NCI-H1436 treated with DMSO at 0.1 percent for 48 hours (cell line): ENCODE results near the gene ATP11A.

ENCODE experiments used
- DNase-seq: peaks from one replicate; lab custom pipeline; 2025; lab: John Stamatoyannopoulos, UW

The ATP11A gene

DNA sequence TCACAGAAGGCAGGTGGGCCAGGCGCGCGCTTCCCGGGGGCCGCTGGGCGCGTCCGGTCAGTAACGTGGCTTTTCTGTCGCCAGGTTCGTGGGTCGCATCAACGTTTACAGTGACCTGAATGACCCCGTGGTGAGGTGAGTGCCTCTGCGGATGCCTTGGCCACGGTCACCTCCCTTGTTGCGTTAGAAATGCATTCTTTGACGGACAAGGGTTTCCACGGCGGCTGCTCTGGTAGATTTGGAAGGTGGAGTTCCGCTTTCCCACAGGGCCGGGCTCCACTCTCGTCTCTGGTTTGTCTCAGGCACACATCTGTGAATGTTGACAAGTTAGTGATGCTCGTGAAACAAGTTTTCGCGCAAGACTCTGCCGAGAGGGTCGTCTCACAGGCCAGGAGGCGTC is 130.0 kb downstream of the ATP11A start:
- no peak for DNase-seq

DNA sequence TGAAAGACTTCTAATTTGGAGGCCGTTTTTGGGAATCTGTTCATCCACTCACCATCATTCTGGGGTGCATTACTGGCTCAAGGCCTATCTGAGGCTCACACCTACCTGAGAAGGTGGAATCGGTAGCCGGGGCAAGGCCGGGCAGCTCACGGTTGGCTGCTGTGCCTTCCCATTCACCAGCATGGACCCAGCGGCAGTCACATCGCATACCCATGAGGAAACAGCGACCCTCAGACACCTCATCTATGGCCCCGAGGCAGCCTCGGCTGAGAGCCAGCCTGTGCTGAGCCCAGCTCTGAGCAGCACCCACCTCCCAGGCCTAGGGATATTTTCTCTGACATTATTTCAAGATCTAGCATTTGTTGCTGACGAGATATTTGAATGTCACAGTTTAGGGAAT is 130.5 kb downstream of the ATP11A start:
- no peak for DNase-seq

DNA sequence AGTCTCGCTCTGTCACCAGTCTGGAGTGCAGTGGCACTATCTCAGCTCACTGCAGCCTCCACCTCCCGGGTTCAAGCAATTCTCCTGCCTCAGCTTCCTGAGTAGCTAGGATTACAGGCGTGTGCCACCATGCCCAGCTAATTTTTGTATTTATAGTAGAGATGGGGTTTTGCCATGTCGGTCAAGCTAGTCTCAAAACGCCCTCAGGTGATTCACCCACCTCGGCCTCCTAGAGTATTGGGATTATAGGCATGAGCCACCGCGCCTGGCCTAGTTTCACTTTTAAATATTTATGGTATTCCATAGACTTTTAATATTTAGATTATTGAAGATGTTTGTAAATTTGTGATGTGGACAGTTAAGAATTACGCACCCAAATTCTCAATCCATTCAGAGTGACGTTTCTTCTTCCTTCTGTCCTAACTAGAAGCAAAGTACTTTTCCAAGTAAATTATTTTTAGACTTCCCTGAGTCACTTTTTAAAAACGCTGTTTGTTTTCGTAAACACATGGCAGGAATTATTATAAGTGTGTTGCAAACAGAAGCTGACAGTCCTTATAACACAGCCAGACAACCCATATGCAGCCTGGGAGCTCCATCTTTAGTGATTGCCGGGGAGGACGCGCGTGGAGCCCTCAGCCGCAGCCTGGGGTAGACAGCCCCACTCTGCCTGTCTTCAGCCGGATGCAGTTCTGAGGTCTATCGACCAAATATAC is 131.7 kb downstream of the ATP11A start:
- no peak for DNase-seq

DNA sequence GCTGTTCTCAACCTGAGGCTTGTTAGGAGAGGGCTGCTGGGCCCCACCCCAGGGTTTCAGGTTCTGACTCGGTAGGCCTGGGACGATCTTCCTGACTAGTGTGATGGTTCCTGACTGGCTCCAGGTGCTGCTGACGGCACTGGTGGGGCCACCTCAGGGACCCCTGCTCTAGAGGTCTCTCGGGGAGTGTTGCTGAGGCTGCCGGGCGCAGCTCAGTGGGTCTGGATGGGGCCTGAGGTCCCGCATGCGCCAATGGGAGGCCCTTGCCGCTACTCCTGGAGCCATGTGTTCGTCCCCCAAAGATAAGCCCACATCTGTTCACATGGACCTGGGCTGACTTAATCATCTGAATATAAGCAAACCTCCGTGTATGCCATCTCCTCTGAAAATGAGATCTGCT is 133.0 kb downstream of the ATP11A start:
- no peak for DNase-seq

DNA sequence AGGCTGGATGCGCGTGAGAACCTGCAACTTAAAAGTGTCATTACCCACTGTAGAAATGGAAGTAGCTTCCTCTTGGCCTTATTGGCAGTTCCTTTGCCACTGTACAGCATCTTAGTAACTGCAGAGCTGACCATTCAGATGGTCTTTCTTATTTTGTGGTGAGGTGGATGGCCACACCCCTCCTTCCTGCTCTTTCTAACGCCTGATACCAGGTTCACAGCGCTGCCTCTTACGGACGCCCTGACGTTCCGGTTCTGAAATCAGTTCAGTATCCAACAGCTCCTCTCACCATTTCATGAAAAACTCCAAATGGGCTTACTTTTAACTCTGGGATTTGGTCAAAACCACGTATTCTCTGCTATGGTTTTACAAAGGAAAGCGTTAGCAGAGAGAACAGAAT is 134.6 kb downstream of the ATP11A start:
- no peak for DNase-seq

DNA sequence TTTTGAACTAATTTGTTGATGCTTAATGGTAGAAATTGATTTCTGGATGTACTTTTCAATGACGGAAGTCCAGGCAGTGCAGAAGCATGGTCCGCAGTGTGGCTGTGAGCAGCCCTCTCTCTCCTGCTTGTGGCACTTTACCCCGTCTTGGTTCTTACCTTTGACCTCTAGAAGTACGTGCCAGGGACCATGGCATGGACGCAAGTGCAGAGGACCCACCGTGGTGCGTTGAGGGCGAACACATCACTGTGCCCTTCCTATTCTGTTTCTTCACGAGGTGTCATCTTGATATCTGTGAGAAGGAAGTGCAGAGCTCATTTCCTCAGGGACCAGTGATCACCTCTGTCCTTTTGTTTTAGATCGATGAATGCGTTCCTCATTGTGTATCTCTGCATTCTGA is 135.2 kb downstream of the ATP11A start:
- no peak for DNase-seq

DNA sequence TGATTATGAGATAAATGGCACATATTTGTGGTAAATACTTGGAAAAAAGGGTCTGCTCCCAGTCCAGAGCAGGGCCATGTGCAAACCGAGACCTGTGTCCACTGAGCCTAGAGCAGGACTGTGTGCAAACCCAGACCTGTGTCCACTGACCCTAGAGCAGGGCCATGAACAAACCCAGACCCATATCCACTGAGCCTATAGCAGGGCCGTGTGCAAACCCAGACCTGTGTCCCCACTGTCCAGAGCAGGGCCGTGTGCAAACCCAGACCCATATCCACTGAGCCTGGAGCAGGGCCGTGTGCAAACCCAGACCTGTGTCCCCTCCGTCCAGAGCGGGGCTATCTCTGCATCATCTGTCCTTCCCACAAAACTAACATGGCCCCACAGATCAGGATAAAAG is 136.0 kb downstream of the ATP11A start:
- no peak for DNase-seq

DNA sequence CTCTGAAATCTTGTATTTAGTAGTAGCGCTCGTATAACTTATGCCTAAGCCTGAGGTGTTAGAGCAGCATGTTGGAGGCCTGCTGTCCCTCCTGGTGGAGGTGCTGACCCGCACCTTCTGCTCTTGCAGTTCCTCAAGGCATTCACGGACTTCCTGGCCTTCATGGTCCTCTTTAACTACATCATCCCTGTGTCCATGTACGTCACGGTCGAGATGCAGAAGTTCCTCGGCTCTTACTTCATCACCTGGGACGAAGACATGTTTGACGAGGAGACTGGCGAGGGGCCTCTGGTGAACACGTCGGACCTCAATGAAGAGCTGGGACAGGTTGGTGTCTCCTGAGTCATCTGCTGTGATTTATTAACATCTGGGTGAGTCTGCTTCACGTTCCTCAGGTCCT is 136.7 kb downstream of the ATP11A start:
- DNase-seq, result no peak

DNA sequence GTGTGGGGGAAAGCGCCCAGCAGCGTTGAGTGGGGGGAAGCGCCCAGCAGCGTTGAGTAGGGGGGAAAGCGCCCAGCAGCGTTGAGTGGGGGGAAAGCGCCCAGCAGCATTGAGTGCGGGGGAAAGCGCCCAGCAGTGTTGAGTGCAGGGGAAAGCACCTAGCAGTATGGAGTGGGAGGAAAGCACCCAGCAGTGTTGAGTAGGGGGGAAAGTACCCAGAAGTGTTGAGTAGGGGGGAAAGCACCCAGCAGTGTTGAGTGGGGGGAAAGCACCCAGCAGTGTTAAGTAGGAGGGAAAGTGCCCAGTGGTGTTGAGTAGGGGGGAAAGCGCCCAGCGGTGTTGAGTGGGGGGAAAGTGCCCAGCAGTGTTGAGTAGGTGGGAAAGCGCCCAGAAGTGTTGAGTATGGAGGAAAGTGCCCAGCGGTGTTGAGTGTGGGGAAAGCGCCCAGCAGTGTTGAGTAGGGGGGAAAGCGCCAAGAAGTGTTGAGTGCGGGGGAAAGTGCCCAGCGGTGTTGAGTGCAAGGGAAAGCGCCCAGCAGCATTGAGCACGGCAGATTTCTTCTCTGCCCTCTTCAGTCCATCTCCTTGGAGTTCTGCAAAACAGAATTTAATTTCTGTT is 138.4 kb downstream of the ATP11A start:
- DNase-seq, result no peak

DNA sequence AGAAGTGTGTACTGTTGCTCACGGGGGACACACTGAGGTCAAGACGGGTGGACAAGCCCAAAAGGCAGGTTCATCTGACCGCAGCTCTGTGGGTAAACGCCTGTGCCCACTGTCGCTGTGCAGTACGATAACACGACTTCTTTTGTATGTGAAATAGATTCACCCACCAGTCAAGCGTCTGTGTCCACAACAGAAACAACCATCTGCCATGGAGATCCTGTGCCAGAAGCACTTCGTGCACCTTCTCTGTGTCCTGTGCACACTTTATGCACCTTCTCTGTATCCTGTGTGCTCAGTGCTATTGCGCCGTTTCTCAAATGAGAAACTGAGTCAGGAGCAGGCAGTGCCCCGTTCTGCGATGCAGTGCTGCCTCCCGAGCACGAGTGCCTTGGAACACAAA is 138.9 kb downstream of the ATP11A start:
- DNase-seq, result no peak

DNA sequence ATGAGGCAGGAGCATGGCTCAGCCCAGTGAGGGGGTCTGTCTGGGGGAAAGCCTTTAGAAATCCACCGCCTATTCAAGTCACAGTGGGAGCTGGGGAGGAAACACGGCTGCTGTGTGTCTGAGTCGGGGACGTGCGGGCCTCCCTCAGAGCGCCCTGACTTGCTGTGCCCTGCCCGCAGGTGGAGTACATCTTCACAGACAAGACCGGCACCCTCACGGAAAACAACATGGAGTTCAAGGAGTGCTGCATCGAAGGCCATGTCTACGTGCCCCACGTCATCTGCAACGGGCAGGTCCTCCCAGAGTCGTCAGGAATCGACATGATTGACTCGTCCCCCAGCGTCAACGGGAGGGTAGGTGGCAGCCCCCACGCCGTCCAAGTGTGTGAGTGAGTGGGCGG is 141.4 kb downstream of the ATP11A start:
- no peak for DNase-seq

DNA sequence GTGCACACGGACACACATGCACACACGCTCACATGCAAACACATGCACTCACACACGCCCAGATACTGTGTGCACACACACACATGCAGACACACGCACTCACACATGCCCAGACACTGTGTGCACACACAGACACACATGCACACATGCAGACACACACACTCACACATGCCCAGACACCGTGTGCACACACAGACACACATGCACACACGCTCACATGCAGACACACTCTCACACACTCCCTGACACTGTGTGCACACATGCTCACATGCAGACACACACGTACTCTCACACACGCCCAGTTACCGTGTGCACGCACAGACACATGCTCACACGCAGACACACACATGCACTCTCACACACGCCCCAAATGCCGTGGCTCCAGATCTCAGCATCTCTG is 142.0 kb downstream of the ATP11A start:
- no peak for DNase-seq

DNA sequence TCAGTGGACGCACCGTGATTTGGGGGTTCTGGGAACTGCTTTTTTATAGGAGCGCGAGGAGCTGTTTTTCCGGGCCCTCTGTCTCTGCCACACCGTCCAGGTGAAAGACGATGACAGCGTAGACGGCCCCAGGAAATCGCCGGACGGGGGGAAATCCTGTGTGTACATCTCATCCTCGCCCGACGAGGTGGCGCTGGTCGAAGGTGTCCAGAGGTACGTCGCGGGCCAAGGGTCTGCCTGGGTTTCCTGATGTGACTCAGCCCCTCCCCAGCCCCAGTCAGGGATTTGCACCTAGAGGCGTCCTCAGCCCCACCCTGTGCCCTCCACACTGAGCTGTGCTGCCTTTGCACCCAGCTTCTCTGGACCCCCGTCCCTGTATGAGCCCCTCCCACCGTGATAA is 143.0 kb downstream of the ATP11A start:
- DNase-seq, result no peak

DNA sequence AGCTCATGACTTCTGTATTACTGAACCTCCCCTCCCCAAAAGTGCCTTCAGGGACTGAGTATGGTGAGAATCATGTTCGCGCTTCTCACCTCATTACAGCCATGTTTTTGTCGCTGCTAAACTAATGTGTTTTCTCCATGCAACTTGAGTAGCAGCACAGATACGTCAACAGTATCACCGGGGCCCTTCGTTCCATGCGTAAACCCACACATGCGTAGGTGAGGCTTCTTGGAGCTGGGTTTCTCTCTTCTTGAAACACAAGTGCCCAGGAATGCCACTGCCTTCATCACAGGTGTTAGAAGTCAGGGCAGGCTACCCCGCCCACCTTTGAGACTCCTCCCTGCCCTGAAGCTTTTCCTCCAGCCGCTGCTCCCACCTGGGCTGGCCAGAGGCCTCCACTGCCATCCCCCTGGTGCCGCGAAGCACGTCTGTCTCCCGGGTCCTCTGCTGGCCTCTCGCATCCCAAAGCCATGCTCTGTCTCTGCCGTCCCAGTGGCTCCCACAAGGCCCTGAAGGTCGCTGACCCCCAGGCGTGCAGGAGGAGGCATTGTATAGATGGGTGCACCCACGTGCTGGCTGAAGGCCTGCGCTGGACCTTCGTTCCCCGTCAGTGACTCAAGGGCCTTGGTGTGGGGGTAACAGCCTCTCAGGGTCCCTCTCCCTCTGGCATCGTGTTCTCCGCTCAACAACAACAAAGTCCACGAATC is 143.9 kb downstream of the ATP11A start:
- DNase-seq, result no peak

DNA sequence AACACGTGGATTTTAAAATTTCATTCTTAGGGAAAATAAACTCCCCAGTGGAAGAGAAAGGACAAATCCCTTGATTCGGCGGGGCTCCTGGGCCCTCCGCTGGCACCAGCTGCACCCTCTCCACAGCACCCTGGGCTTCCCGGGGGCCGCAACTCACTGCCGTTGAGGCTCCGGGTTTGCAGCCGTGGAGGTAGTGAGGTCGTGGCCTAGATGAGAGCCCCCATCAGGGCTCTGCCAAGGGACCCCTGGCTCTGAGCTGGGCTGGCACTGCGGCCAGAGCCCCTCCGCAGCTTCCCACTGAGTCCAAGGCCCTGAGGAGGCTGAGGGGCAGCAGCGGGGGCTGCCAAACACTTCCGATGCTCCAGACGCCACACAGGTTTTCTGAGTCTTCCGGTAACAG is 145.5 kb downstream of the ATP11A start:
- no peak for DNase-seq

DNA sequence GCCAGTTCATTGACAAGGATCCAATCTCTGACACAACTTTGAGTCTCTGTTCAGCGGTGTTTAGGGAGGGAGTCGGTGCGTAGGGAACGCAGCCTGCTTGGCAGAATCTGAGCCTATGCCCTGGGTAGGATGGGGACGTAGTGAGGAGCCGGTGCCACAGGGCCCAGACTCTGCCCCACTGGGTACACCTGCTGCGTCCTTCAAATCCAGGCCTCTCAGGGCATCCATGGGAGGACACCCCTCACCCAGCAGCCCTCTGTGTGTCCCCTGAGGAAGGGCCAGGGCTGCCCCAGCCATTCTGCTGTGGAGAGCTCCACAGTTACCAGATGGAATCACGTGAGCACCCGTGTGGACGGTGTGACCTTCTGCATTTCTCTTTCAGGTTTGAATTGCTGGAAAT is 146.0 kb downstream of the ATP11A start:
- DNase-seq, result no peak

DNA sequence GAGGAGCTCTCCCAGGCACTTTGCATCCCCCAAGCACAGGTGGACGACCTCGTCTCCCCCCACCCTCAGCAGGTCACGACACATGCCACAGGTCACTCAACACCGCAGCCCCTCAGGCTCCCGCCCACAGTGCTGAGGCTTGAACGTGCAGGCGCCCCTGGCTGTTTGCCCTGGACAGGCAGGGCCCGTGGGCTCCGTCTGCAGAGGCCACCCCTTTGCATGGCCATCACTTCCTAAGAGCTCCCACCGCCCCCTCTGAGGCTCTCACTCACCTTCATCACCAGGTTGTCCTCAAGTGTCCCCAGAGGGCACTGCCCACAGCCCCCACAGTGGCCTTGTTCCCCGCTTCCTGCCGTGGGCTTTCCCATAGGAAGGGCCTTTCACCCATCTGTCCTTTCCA is 147.1 kb downstream of the ATP11A start:
- no peak for DNase-seq

DNA sequence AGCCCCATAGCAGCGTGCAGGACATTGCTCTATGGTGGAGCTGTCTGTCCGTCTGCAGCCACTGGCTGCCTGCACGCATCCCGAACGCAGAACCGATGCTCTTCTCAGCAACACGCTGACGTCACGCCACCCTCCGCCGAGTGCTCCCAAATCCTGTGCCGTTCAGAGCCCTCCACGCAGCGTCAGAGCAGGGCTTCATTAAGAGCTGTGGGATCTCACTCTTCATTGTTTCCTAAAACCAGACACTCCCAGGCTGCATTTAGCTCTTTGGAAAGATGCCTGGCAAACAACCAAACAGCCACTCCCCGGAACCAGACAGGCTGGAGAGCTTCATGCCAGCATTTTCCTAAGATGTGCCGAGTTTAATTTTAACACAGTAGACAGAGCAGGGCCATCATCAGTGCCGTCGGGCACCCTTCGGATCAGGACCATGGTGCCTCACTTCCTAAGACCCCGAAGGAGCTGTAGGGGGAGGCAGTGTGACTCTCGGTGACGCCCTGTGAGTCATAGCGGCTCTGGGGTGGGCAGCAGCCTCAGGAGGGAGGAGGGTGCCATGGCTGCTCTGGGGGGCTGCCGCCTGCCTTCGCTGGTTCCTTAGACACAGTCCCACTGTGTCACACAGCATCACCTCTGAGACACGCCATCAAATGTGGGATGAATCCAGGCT is 147.7 kb downstream of the ATP11A start:
- no peak for DNase-seq

DNA sequence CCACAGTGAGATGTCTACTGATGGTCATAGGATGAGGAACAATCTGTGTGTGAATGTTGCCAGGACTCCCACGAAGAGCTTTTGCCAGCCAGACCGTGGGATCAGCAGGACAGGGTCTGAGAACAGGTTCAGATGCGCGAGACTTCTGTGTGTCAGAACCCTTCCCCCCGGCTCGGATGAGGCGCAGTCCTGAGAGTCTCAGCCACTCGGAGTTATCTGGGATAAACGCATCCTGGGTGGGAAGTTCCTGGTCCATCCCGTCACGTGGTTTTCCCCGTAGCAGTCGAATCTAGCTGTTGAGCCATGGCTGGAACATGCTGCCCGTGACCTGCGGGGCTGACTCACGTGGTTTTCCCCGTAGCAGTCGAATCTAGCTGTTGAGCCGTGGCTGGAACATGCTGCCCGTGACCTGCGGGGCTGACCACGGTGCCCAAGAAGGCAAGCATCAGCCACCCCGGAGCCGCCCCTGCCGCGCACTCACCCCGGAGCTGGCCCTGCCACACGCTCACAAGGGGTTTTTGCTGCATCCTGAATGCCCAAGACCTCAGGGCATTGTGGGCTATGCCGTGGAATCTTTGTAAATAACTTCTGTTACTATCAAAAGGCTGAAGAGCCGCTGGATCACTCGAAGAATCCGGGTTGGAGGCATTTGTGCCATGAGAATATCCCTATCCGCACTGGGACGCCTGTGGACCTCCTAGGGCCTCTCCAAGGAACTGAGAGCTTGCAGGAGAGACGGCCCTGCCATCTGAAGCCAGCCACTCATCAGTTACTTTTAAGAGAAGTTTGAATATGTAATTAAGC is 148.4 kb downstream of the ATP11A start:
- no peak for DNase-seq

DNA sequence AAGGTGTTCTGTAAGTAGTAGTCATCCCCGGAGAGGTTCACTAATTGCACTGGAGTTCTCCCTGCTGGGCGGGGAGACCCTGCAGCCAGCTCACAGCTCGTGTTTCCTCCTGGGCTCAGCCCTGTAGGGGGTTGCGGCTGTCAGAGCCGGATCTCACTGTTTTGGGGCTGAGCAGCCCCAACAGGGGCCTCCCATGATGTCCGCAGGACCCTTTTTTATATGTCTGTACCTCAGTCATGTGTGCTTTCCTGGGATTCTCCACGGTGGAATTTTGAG is 148.9 kb downstream of the ATP11A start:
- DNase-seq, result no peak

DNA sequence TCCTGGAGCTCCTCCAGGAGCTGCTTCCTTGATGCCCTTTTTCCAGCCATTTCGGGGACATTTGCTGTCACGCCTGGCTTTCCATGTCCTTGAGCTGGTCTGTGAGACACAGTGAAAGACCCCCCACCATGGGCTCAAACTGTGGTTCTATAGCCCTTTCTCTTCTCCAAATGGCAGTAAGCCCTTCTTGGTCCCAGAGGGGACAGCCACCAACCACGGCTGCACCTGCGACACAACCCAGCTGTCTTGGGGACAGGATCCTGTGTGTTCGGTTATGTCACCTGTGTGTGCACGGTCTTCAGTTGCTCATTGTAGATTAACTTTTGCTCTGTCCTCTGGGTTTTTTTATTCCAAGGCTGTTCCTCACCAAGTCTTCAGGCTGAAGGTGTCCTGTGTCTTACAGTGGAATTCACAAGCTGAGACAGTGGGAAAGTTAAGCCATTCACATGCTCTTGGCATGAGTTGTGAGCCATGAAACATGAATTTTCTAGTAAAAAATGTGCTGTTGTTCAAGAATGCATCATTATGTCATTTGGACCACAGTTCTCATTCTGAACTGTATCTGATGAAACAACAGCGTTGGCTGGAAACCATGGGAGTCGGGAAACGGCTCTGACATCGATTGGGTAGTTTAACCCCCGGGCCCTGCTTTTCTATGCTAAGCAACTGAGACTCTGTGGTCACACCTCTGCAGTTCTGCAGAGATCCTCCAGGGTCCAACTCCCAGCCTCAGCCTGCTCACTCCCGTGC is 149.7 kb downstream of the ATP11A start:
- no peak for DNase-seq
